WERI-Rb-1 (cell line): ENCODE data around the gene GLIS1.

Experiments used
- DNase-seq: peaks from one replicate; pipeline ENCODE4 v3.0.0-alpha.2; 2020
- H3K27ac ChIP-seq: fragments of 250-450 bp; sonication (Bioruptor Pico); 2 replicates; pipeline ENCODE4 v1.5.1; 2020; ENCODE audit warnings: mild to moderate bottlenecking, moderate library complexity
- H3K27me3 ChIP-seq: fragments of 250-450 bp; sonication (Bioruptor Pico); 2 replicates; pipeline ENCODE4 v1.5.1; 2021; ENCODE audit warnings: mild to moderate bottlenecking, low read depth, moderate library complexity; ENCODE audit not compliant: insufficient read depth, severe bottlenecking
- H3K36me3 ChIP-seq: fragments of 250-450 bp; sonication (Bioruptor Pico); 2 replicates; pipeline ENCODE4 v1.5.1; 2020; ENCODE audit warnings: mild to moderate bottlenecking, moderate library complexity
- H3K4me3 ChIP-seq: 2 replicates; pipeline ENCODE4 v1.5.1; 2011; ENCODE audit warnings: low read depth, mild to moderate bottlenecking, control low read depth, low read length
- H3K9me3 ChIP-seq: fragments of 250-450 bp; sonication (Bioruptor Pico); 2 replicates; pipeline ENCODE4 v1.5.1; 2021; ENCODE audit warnings: mild to moderate bottlenecking, moderate library complexity; ENCODE audit not compliant: severe bottlenecking
- CTCF ChIP-seq: IDR thresholded peaks from 2 replicates; pipeline ENCODE4 v1.5.1; 2011; ENCODE audit warnings: low read depth, mild to moderate bottlenecking, control low read depth, inconsistent platforms, low read length

GLIS1 gene

DNA sequence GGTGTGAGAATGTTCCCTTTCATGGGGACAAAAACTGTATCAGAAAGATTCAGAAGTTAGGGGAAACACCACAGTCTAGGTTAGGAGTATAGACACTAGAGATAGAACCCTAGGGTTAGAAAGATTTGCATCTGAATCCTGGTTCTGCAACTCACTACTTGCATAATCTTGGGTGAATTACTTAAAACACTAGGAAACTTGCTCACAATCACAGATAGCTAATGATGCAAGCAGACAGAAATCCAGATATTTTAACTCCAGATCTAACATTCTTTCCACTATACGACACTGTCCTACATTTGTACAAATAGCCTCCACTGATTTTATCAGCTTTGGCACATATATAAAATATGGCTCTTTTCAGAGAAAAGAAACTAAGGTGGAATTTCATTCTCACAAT is 30.8 kb upstream of the GLIS1 start:
- no peak for TF ChIP-seq CTCF
- peaks cover 24% of the 10 kb centered on the region for H3K36me3 ChIP-seq
- H3K4me3 ChIP-seq: no peak overlapping the region
- no peak overlapping the region for H3K27ac ChIP-seq
- no peaks in the 10 kb centered on the region for H3K27me3 ChIP-seq
- DNase-seq: no peak
- no peaks in the 10 kb centered on the region for H3K9me3 ChIP-seq

DNA sequence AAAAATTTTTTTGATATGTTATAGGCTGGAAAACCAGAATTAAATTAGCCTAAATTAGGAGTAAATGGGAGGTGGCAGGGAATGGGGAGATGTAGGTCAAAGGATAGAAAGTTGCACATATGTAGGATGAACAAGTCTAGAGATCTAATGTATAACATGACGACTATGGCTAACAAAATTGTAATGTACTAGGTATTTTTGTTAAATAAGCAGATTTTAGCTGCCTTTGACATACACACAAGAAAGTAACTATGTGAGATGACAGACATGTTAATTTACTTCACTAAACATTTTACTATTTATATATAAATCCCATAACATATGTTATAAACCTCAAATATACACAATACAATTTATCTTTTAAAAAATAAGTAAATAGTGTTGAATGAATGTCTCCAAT is 30.2 kb upstream of the GLIS1 start:
- DNase-seq: no peak
- H3K4me3 ChIP-seq: no peak overlapping the region
- no peak overlapping the region for H3K27ac ChIP-seq
- no peak for TF ChIP-seq CTCF
- H3K27me3 ChIP-seq: no peaks in the 10 kb centered on the region
- H3K36me3 ChIP-seq: peaks cover 24% of the 10 kb centered on the region
- H3K9me3 ChIP-seq: no peaks in the 10 kb centered on the region

GRCh38 chr1:53766831-53767405 is 28.0 kb upstream of the GLIS1 start:
- Histone ChIP-seq H3K36me3 (peaks cover 19% of the 10 kb centered on the region), H3K4me3 (no peak overlapping the region), H3K27ac (no peak overlapping the region), H3K27me3 (no peaks in the 10 kb centered on the region), H3K9me3 (no peaks in the 10 kb centered on the region)
- DNase-seq: no peak
- no peak for TF ChIP-seq CTCF

DNA sequence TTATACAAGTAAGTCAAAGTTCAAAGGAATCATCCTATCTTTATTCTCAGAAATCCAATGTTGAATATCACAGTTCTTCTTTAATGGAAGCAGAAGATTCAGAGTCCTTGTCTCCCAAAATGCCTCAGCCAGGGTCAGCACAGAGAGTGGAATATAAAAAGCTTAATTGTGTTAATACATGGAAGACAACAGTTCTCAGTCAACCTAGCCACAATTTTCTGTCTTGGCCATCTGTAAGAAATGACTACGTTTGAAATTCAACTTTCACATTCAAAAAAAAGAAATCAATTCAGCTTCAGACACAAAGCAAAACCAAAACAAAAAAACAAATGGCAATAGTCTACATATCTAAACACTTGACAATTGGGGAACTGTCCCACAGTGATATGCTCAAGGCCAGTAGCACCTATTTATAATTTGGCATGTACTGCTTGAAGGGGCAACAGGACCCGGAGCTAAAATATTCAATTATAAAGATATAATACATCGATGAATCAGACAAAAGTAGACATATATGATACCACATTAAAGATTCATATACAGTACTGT is 27.3 kb upstream of the GLIS1 start:
- TF ChIP-seq CTCF: no peak
- H3K27ac ChIP-seq: no peak overlapping the region
- no peaks in the 10 kb centered on the region for H3K9me3 ChIP-seq

GRCh38 chr1:53765657-53766056 is 26.7 kb upstream of the GLIS1 start:
- no peak overlapping the region for H3K27ac ChIP-seq
- H3K4me3 ChIP-seq: no peak overlapping the region
- no peaks in the 10 kb centered on the region for H3K27me3 ChIP-seq
- no peak for DNase-seq
- no peak for TF ChIP-seq CTCF
- no peaks in the 10 kb centered on the region for H3K9me3 ChIP-seq
- H3K36me3 ChIP-seq: peaks cover 11% of the 10 kb centered on the region

More for the DNA sequence above, 27.3 kb upstream of the GLIS1 start:
- no peak for DNase-seq
- H3K27me3 ChIP-seq: no peaks in the 10 kb centered on the region
- H3K36me3 ChIP-seq: peaks cover 15% of the 10 kb centered on the region
- H3K4me3 ChIP-seq: no peak overlapping the region

- Histone ChIP-seq H3K36me3 (peaks cover 11% of the 10 kb centered on the region), H3K4me3 (no peak overlapping the region), H3K9me3 (no peaks in the 10 kb centered on the region), H3K27ac (no peak overlapping the region), H3K27me3 (no peaks in the 10 kb centered on the region)
- no peak for DNase-seq
- TF ChIP-seq CTCF: no peak
Measured at GRCh38 chr1:53763911-53764310, 24.9 kb upstream of the GLIS1 start.
